Endodermal cell (in vitro differentiated cells): ENCODE measurements around the gene SLC22A3. TPM values are rescaled to one million over a fixed set of nuclear protein-coding genes. Genes with fewer than 3 reads are reported as not detected.
A peak's percentile ranks its signal among the peaks of the same experiment; 100 is the strongest.
"Not testable (repeated sequence)": the region's sequence is repeated elsewhere in the genome, so short reads cannot be mapped to it uniquely, and the experiment has no call there.

Experiments used
- DNase-seq: peaks from one replicate; pipeline ENCODE4 v3.0.0-alpha.2; 2017
- H3K27ac ChIP-seq: 2 replicates; pipeline ENCODE4 v1.5.1; 2013; ENCODE audit warnings: mild to moderate bottlenecking, low read depth, low read length, moderate library complexity
- H3K27me3 ChIP-seq: 2 replicates; pipeline ENCODE4 v1.6.1; 2013; ENCODE audit warnings: mild to moderate bottlenecking, low read length, moderate library complexity; ENCODE audit not compliant: insufficient read depth, control insufficient read depth, poor library complexity, severe bottlenecking
- H3K36me3 ChIP-seq: 2 replicates; pipeline ENCODE4 v1.7.0; 2013; ENCODE audit warnings: mild to moderate bottlenecking, low read length, moderate library complexity; ENCODE audit not compliant: control insufficient read depth, insufficient read depth
- H3K4me1 ChIP-seq: one replicate; pipeline ENCODE4 v1.7.0; 2013; ENCODE audit warnings: low read length; ENCODE audit not compliant: control insufficient read depth, insufficient read depth
- H3K4me3 ChIP-seq: 2 replicates; pipeline ENCODE4 v1.5.1; 2013; ENCODE audit warnings: mild to moderate bottlenecking, low read length, moderate library complexity
- H3K9ac ChIP-seq: 2 replicates; pipeline ENCODE4 v1.6.1; 2013; ENCODE audit warnings: mild to moderate bottlenecking, low read length, moderate library complexity; ENCODE audit not compliant: poor library complexity, severe bottlenecking; ENCODE audit errors: extremely low read depth
- H3K9me3 ChIP-seq: 2 replicates; pipeline ENCODE4 v1.6.1; 2013; ENCODE audit warnings: mild to moderate bottlenecking, low read length, moderate library complexity; ENCODE audit not compliant: control insufficient read depth
- H3K27ac Mint-ChIP-seq: 2 replicates; pipeline ENCODE4 v1.8.0; 2020; ENCODE audit warnings: mixed read lengths
- H3K27me3 Mint-ChIP-seq: 2 replicates; pipeline ENCODE4 v1.8.0; 2021; ENCODE audit warnings: mild to moderate bottlenecking, mixed read lengths; ENCODE audit not compliant: insufficient read depth
- H3K36me3 Mint-ChIP-seq: 2 replicates; pipeline ENCODE4 v1.8.0; 2020; ENCODE audit warnings: low read depth, mixed read lengths
- H3K4me1 Mint-ChIP-seq: 2 replicates; pipeline ENCODE4 v1.8.0; 2020; ENCODE audit warnings: mixed read lengths
- H3K4me3 Mint-ChIP-seq: 2 replicates; pipeline ENCODE4 v1.8.0; 2020; ENCODE audit warnings: mild to moderate bottlenecking, moderate library complexity, mixed read lengths
- H3K9me3 Mint-ChIP-seq: 2 replicates; pipeline ENCODE4 v1.8.0; 2020; ENCODE audit warnings: mild to moderate bottlenecking, mixed read lengths
- WGBS, 2 experiments: methylation state at CpG; one replicate each; pipeline versions ENCODE4 v1.1.5 to v1.1.7; 2013; ENCODE audit warnings: missing lambda C conversion rate in 2 of 2, mixed read lengths in 1 of 2; ENCODE audit not compliant: insufficient coverage in 1 of 2, insufficient read length in 1 of 2; 5-methylcytosine and 5-hydroxymethylcytosine counted together
- total RNA-seq, 2 donors: library from RNA; stranded (reverse); fragmentation: NEBNext Ultra II Directional in 1 of 2; extraction: Animal tissue kit (Norgen Biotek cat#: 25700) in 1 of 2; gene quantifications; 2 replicates in 1 of 2; 3 replicates in 1 of 2; pipeline ENCODE4 v1.2.1, GENCODE V29; 2021
- TF ChIP-seq, protein P1 (sequence below): fragments of 200-600 bp; sonication (generic); conservative IDR thresholded peaks from 2 replicates; pipeline ENCODE4 v1.5.0; 2021; ENCODE audit warnings: antibody characterized with exemption, mild to moderate bottlenecking

The SLC22A3 gene
- total RNA-seq, 2 donors from 2014 or later, result 3.1 to 7.4 TPM

DNA sequence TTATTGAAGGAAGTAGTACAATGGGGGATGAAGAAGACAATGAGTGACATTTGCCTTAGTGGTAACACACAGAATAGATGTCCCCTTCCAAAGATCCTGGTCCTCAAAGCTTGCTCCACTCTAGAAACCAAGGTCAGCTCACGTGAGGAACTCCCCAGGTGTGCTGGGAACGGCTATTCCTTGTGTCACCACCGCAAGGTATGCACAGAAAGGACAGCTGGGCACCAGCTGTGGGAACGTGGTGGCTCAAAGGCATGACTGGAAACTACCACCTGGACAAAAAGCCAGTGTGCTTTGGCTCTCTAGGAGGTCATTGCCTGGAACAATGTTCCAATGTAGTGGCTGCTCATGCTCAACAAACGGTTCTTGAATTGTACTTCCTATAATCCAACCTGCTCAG is 94.0 kb downstream of the SLC22A3 start:
- no peaks in the 10 kb centered on the region for H3K9me3 ChIP-seq
- Mint-ChIP-seq H3K27me3 (no peaks in the 10 kb centered on the region), H3K36me3 (no peaks in the 10 kb centered on the region), H3K4me1 (peaks cover 4% of the 10 kb centered on the region), H3K9me3 (no peaks in the 10 kb centered on the region), H3K27ac (no peak overlapping the region), H3K4me3 (no peak overlapping the region)
- no peak for DNase-seq
- no peak overlapping the region for H3K4me3 ChIP-seq
- no peaks in the 10 kb centered on the region for H3K4me1 ChIP-seq
- WGBS, 2 experiments, result 90 to 94% methylated on average over 4 to 5 of the region's 5 CpGs
- peaks cover 5% of the 10 kb centered on the region for H3K36me3 ChIP-seq
- TF ChIP-seq, protein P1, sequence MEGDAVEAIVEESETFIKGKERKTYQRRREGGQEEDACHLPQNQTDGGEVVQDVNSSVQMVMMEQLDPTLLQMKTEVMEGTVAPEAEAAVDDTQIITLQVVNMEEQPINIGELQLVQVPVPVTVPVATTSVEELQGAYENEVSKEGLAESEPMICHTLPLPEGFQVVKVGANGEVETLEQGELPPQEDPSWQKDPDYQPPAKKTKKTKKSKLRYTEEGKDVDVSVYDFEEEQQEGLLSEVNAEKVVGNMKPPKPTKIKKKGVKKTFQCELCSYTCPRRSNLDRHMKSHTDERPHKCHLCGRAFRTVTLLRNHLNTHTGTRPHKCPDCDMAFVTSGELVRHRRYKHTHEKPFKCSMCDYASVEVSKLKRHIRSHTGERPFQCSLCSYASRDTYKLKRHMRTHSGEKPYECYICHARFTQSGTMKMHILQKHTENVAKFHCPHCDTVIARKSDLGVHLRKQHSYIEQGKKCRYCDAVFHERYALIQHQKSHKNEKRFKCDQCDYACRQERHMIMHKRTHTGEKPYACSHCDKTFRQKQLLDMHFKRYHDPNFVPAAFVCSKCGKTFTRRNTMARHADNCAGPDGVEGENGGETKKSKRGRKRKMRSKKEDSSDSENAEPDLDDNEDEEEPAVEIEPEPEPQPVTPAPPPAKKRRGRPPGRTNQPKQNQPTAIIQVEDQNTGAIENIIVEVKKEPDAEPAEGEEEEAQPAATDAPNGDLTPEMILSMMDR, result peak; percentile 12
- H3K27ac ChIP-seq, result no peak overlapping the region
- no peaks in the 10 kb centered on the region for H3K27me3 ChIP-seq
- no peak overlapping the region for H3K9ac ChIP-seq

DNA sequence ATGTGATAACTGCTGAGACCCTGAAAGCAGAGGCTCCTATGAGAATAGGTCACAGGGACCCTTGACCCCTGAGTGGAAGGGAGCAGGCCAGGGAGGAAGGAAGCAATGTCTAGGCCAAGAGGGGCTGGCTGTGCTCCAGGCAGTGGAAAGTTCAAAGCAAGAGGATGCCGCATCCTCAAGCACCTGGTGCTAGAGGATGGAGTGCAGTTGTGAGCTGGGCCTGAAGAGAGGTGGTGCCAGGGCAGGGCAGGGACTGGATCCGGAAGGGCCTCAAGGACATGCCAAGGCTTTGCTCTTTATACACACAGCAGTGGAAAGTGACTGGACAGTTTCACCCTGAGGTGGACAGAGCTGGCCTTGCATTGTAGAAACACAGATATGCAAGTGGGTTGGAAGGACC is 97.0 kb downstream of the SLC22A3 start:
- H3K27ac Mint-ChIP-seq, result no peak overlapping the region
- TF ChIP-seq, protein P1, result no peak

DNA sequence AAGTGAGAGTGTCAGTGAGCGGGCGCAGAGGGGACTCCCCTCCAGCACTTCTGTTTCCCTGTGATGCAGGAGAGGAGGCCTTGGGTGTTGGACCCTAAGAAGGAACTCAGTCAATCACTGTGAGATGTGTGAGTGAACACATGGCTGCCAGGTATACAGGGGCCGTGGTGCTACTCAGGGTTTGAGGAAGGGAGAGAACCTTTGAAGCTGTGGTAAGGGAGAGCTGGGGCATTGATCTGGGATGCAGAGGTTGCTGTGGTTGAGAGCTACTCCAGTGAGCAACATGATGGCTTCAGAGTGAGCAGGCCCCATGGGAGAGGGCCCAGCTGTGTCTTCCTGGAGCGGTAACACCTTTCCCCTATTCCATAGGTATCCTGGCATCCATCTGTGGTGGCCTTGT is 99.2 kb downstream of the SLC22A3 start:
- peaks cover 15% of the 10 kb centered on the region for H3K9me3 ChIP-seq
- no peak overlapping the region for H3K4me3 Mint-ChIP-seq
- TF ChIP-seq, protein P1, result no peak
- H3K27me3 ChIP-seq, result no peaks in the 10 kb centered on the region
- H3K27ac ChIP-seq, result no peak overlapping the region
- peaks cover 6% of the 10 kb centered on the region for H3K36me3 Mint-ChIP-seq
- H3K27me3 Mint-ChIP-seq, result peaks cover 3% of the 10 kb centered on the region
- no peak overlapping the region for H3K4me3 ChIP-seq
- no peaks in the 10 kb centered on the region for H3K4me1 Mint-ChIP-seq
- WGBS, 2 experiments, result 93 to 94% methylated on average over 3 to 4 of the region's 4 CpGs
- no peak for DNase-seq
- no peaks in the 10 kb centered on the region for H3K4me1 ChIP-seq
- no peak overlapping the region for H3K9ac ChIP-seq
- H3K9me3 Mint-ChIP-seq, result peaks cover 11% of the 10 kb centered on the region
- peaks cover 5% of the 10 kb centered on the region for H3K36me3 ChIP-seq
- no peak overlapping the region for H3K27ac Mint-ChIP-seq

More for the DNA sequence above, 97.0 kb downstream of the SLC22A3 start:
- no peak overlapping the region for H3K4me3 ChIP-seq
- H3K4me3 Mint-ChIP-seq, result no peak overlapping the region
- no peak for DNase-seq
- no peaks in the 10 kb centered on the region for H3K27me3 ChIP-seq
- no peak overlapping the region for H3K9ac ChIP-seq
- peaks cover 5% of the 10 kb centered on the region for H3K36me3 ChIP-seq
- H3K36me3 Mint-ChIP-seq, result peaks cover 6% of the 10 kb centered on the region
- H3K27ac ChIP-seq, result no peak overlapping the region
- WGBS, 2 experiments, result 97 to 100% methylated on average over 2 of the region's 2 CpGs
- peaks cover 12% of the 10 kb centered on the region for H3K9me3 ChIP-seq
- no peaks in the 10 kb centered on the region for H3K27me3 Mint-ChIP-seq
- H3K4me1 Mint-ChIP-seq, result no peaks in the 10 kb centered on the region
- no peaks in the 10 kb centered on the region for H3K4me1 ChIP-seq
- H3K9me3 Mint-ChIP-seq, result peaks cover 7% of the 10 kb centered on the region

DNA sequence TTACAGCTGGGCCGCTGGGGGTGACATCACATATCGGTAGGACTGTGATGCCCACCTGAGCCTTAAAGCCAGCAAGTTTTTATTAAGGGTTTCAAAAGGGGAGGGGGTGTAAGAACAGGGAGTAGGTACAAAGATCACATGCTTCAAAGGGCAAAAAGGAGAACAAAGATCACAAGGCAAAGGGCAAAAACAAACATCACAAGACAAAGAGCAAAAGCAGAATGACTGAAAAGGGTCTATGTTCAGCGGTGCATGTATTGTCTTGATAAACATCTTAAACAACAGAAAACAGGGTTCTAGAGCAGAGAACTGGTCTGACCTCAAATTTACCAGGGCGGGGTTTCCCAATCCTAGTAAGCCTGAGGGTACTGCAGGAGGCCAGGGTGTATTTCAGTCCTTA is 101.6 kb downstream of the SLC22A3 start:
- not testable (repeated sequence) for H3K27me3 Mint-ChIP-seq, H3K9ac ChIP-seq, DNase-seq, H3K27ac Mint-ChIP-seq, H3K4me1 ChIP-seq, H3K27ac ChIP-seq, H3K36me3 Mint-ChIP-seq, H3K4me3 ChIP-seq, H3K36me3 ChIP-seq, H3K27me3 ChIP-seq, H3K4me3 Mint-ChIP-seq, H3K4me1 Mint-ChIP-seq
- H3K9me3 Mint-ChIP-seq, result peaks cover 11% of the 10 kb centered on the region
- WGBS, 2 experiments, result 83 to 93% methylated on average over 2 to 4 of the region's 4 CpGs
- peaks cover 15% of the 10 kb centered on the region for H3K9me3 ChIP-seq
